Left ventricle myocardium inferior (tissue), 1 donor: Measurements from ENCODE around the gene PNPLA2. TPM values are rescaled to one million over a fixed set of nuclear protein-coding genes. Genes with fewer than 3 reads are reported as not detected.

Source experiments
- DNase-seq: peaks from one replicate; pipeline ENCODE4 v3.0.0-alpha.2; 2020
- H3K27ac ChIP-seq: fragments of 200-600 bp; replicated peaks from 2 replicates; pipeline ENCODE4 v1.8.0; 2021
- H3K27me3 ChIP-seq: fragments of 200-600 bp; 2 replicates; pipeline ENCODE4 v1.8.0; 2021; ENCODE audit warnings: low read depth
- H3K36me3 ChIP-seq: fragments of 200-600 bp; 2 replicates; pipeline ENCODE4 v1.8.0; 2021
- H3K4me1 ChIP-seq: fragments of 200-600 bp; 2 replicates; pipeline ENCODE4 v1.8.0; 2021
- H3K4me3 ChIP-seq: fragments of 200-600 bp; 2 replicates; pipeline ENCODE4 v1.8.0; 2021; ENCODE audit warnings: mild to moderate bottlenecking, moderate library complexity
- H3K9me3 ChIP-seq: fragments of 200-600 bp; replicated peaks from 2 replicates; pipeline ENCODE4 v1.8.0; 2021
- CTCF ChIP-seq: fragments of 200-600 bp; IDR thresholded peaks from 2 replicates; pipeline ENCODE4 v1.8.0; 2021; ENCODE audit warnings: antibody characterized with exemption, mild to moderate bottlenecking, borderline replicate concordance
- intact Hi-C: fragments of 100-400 bp; cut with micrococcal nuclease; formaldehyde crosslinking; loops from one replicate; pipeline ENCODE4 v1.11.0; 2022
- total RNA-seq: library from RNA; stranded (reverse); fragmentation: NEBNext Ultra II Directional; extraction: Animal tissue kit (Norgen Biotek cat#: 25700); gene quantifications from one replicate; pipeline ENCODE4 v1.2.1, GENCODE V29; 2021
- donor health status: DM: no; HTN: yes; CAD: no; lungs with severe emphysema.

The PNPLA2 gene
- total RNA-seq, 1 donor from 2014 or later, result 300 TPM

GRCh38 chr11:873706-874105 lies 55.0 kb downstream of the PNPLA2 start:
- no peak for TF ChIP-seq CTCF
- no peaks in the 10 kb centered on the region for H3K9me3 ChIP-seq
- intact Hi-C loops, result no loop called here

More at GRCh38 chr11:873706-874105, 55.0 kb downstream of the PNPLA2 start:
- no peak overlapping the region for H3K4me3 ChIP-seq
- no peaks in the 10 kb centered on the region for H3K27me3 ChIP-seq
- no peak for DNase-seq
- H3K4me1 ChIP-seq, result peaks cover 11% of the 10 kb centered on the region
- no peaks in the 10 kb centered on the region for H3K36me3 ChIP-seq
- no peak overlapping the region for H3K27ac ChIP-seq

Other genes with a start within 250 kb of the PNPLA2 start
- gene PHRF1, start 242.4 kb upstream of the PNPLA2 start, total RNA-seq, result 17.7 TPM
- 10.3 TPM for gene IRF7, start 203.0 kb upstream of the PNPLA2 start, total RNA-seq
- gene CDHR5, start 194.0 kb upstream of the PNPLA2 start, total RNA-seq, result not detected
- not detected for gene SCT, start 191.7 kb upstream of the PNPLA2 start, total RNA-seq
- gene DRD4, start 181.6 kb upstream of the PNPLA2 start, total RNA-seq, result 0.22 TPM
- 18.1 TPM for gene DEAF1, start 123.7 kb upstream of the PNPLA2 start, total RNA-seq
- gene TMEM80, start 123.1 kb upstream of the PNPLA2 start, total RNA-seq, result 10.3 TPM
- gene EPS8L2, start 112.7 kb upstream of the PNPLA2 start, total RNA-seq, result 2.2 TPM
- gene TALDO1, start 71.5 kb upstream of the PNPLA2 start, total RNA-seq, result 101 TPM
- gene GATD1, start 41.4 kb upstream of the PNPLA2 start, total RNA-seq, result 26.2 TPM
- not detected for gene CEND1, start 28.8 kb upstream of the PNPLA2 start, total RNA-seq
- gene SLC25A22, start 20.6 kb upstream of the PNPLA2 start, total RNA-seq, result 3.9 TPM
- 7.1 TPM for gene PIDD1, start 13.7 kb upstream of the PNPLA2 start, total RNA-seq
- 871 TPM for gene RPLP2, start 8.9 kb upstream of the PNPLA2 start, total RNA-seq
- 23.2 TPM for gene CRACR2B, start 9.0 kb downstream of the PNPLA2 start, total RNA-seq
- 408 TPM for gene CD151, start 14.0 kb downstream of the PNPLA2 start, total RNA-seq
- gene POLR2L, start 23.6 kb downstream of the PNPLA2 start, total RNA-seq, result 226 TPM
- 33.0 TPM for gene TSPAN4, start 23.9 kb downstream of the PNPLA2 start, total RNA-seq
- 54.2 TPM for gene CHID1, start 91.9 kb downstream of the PNPLA2 start, total RNA-seq
- 41.4 TPM for gene AP2A2, start 107.0 kb downstream of the PNPLA2 start, total RNA-seq
- gene MUC6, start 217.8 kb downstream of the PNPLA2 start, total RNA-seq, result not detected